Smooth muscle cell of the brain vasculature (primary cell): ENCODE results near the gene CELA3B.
"Not testable (repeated sequence)": the region's sequence is repeated elsewhere in the genome, so short reads cannot be mapped to it uniquely, and the experiment has no call there.

Source experiments
- DNase-seq: peaks from one replicate; pipeline ENCODE4 v3.0.0-alpha.2; 2012; ENCODE audit warnings: low read depth, low spot score

The CELA3B gene

DNA sequence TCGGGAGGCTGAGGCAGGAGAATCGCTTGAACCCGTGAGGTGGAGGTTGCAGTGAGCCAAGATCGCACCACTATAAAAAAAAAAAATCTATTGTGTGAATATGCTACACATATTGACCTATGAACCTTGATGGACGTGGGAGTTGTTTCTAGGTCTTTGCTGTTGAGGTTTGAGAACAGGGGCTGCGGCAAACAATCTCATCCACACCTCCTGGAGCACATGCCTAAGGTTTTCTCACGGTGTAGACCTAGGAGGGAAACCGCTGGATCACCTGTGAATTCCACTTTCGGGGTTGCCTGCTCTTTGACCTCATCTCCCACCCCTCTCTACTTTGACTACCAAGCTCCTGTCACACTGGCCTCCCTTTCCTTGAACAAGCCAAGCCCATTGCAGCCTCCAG is 1.5 kb upstream of the CELA3B start:
- not testable (repeated sequence) for DNase-seq

GRCh38 chr1:21978209-21978608 is 1.4 kb downstream of the CELA3B start:
- DNase-seq: not testable (repeated sequence)

DNA sequence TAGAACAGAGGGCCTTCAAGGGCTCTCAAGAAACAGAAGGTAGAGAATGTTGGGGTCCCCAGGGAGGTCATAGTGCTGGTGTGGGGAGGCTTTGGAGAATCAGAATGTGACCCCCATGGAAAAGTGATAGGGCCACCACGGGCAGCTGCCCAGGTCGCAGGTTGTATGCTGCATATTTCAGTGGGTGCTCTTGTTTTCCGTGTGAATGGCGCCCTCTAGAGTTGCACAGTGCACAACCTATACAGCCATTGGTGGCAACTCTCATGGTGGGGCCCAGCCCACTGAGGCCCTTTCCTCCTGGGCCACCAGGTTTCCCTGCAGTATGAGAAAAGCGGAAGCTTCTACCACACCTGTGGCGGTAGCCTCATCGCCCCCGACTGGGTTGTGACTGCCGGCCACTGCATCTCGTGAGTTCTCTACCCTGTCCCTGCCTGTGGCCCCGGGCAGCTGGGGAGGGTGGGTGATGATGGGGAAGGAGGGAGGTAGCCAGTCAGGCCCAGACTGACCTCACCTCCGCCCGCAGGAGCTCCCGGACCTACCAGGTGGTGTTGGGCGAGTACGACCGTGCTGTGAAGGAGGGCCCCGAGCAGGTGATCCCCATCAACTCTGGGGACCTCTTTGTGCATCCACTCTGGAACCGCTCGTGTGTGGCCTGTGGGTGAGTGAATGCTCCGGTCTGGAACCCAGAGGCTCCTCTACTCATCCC is 3.8 kb downstream of the CELA3B start:
- DNase-seq: not testable (repeated sequence)

DNA sequence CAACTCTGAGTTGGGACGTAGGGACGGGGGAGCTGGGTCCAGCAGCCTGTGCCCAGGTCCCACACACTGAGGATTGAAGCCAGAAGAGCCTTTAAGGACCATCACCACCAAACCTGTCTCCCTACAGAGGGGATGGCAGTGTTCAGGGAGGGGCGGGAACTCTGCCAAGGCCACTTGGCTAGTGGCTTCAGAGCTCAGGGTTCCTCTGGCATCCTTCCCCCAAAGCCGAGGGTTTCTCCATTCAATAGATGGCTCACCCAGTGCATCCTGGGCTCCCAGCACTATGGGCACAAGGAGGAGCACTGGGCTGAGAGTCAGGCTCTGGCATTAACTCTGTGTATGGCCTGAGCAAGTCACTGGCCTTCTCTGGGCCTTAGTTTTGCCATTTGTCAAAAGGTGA is 4.4 kb downstream of the CELA3B start:
- not testable (repeated sequence) for DNase-seq

- not testable (repeated sequence) for DNase-seq
These were observed 5.3 kb downstream of the CELA3B start for GRCh38 chr1:21982122-21982521.

DNA sequence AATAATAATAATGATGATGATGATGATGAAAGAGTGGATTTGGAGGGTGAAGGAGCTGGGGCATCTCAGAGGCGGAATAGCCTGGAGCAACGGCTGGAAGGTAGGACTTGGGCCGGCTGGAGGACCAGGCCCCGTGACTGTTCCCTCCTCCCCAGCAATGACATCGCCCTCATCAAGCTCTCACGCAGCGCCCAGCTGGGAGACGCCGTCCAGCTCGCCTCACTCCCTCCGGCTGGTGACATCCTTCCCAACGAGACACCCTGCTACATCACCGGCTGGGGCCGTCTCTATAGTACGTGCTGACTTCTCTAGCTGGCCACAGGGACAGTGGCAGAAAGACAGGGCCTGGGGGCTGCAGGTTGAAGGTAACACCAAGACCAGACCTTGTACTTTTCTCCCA is 6.7 kb downstream of the CELA3B start:
- not testable (repeated sequence) for DNase-seq

DNA sequence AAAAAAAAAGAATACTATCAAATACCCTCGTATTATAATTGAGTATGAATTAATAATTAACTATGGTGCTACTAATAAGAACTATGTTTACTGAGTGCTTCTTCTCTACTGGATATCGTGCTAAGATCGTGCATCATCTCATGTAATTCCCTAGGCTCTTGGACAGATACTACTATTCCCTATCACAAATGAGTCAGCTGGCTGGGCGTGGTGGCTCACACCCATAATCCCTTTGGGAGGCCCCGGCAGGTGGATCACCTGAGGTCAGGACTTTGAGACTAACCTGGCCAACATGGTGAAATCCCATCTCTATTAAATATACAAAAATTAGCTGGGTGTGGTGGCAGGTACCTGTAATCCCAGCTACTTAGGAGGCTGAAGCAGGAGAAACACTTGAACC is 9.1 kb downstream of the CELA3B start:
- DNase-seq: not testable (repeated sequence)

DNA sequence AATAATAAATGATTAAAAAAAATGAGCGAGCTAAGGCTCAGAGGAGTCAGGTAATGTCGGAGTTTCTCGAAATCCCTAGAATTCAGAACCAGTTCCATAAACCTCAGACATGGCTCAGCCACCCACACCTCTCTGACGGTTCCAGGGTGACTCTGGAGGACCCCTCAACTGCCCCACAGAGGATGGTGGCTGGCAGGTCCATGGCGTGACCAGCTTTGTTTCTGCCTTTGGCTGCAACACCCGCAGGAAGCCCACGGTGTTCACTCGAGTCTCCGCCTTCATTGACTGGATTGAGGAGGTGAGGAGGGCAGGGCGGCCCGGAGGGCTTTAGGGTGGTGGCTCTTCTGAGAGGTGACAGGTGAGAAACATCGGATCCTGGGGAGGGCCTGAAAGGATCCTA is 9.6 kb downstream of the CELA3B start:
- DNase-seq: not testable (repeated sequence)

GRCh38 chr1:21989672-21990393 is 13.0 kb downstream of the CELA3B start:
- not testable (repeated sequence) for DNase-seq

DNA sequence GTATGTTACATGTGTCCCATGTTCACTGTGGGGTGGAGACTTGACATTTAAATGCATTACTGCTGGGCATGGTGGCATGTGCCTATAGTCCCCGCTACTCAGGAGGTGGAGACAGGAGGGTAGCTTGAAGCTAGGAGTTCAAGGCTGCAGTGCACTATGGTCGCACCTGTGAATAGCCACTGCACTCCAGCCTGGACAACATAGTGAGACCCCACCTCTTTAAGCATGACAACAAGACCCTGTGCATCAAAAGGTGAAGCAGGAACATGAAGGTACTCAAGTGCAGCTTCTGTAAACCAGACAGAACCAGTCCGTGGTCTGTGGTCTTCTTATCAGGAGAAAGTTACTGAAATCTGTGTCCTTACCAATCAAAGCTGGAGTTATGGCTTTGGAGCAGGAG is 15.4 kb downstream of the CELA3B start:
- DNase-seq: not testable (repeated sequence)

DNA sequence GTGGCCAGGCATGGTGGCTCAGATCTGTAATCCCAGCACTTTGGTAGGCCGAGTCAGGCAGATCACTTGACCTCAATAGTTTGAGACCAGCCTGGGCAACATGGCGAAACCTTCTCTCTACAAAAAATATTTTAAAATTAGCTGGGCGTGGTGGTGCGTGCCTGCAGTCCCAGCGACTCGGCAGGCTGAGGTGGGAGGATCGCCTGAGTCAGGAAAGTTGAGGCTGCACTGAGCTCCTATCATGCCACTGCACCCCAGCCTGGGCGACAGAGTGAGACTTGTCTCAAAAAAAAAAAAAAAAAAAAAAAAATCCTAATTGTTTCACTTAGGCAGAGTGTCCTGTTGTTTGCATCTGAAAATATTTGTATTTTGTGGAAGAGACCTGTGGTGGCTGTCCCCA is 17.9 kb downstream of the CELA3B start:
- not testable (repeated sequence) for DNase-seq

DNA sequence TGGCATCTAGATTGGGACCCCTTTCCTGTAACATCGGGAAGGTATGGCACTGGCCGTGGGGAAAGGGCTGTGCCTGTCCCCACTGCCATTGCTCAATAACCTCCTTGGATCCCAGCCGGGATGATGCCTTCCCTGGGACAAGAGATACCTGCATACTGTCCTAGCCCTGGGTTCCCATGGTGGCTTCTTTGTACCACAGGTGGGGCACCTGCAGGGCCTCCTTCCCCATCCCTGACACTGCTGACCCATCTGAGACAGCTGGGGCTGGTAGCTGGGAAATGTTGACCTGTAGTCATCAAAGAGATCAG is 19.8 kb downstream of the CELA3B start:
- DNase-seq: not testable (repeated sequence)

- DNase-seq: not testable (repeated sequence)
These were observed 21.2 kb downstream of the CELA3B start for GRCh38 chr1:21997891-21998623.

DNA sequence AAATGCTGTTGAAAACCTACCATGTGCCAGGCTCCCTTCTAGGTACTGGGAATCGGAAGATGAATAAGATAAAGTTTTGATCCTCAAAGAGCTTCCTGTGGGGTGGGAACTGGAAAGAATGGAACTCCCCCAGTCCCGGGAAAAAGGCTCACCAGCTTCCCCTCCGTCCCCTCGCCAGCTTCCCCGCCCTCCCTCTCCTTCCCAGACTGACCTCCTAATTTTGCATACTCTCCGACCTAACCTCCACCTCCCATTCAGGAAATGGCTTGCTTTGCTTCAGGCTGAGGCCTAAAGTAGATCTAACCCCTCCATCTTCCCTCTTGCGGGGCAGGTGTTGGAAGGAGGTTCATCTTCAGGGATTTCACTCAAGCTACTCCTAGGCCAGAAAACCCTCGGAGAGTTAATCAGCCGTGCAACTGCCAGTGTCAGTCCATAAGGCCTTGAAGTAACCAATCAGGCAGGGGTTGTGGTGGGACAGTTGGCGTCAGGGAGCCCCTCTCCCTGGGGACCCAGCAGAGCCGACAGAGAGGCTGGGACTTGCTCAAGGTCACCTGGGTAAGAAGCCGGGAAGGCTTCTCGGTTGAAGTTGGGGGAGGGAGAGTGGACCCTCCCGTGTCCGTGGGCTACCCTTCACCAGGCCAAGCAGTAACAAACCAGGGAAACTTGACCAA is 21.9 kb downstream of the CELA3B start:
- DNase-seq: not testable (repeated sequence)

DNA sequence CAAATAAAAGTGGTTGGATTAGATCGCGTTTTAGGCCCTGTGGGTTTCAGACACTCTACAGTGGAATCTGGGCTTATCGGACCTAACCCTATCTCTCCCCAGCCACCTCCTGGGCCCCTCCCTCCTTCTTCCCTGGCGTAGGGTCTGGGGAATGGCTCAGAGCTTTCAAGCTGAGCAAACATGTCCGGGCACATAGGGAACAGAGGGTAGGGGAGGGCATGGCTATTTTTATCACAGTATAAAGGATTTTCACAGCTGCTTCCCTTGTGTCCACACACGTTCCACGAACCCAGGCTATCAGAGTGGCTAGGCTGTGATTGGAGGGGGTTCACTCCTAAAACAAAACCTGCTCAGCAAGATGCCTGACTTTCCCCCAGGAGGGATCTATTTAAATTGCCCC is 22.8 kb downstream of the CELA3B start:
- not testable (repeated sequence) for DNase-seq

GRCh38 chr1:22001409-22001808 is 24.6 kb downstream of the CELA3B start, which contains the start of gene CELA3A:
Gene CELA3A, plus strand, starts transcription at chr1:22001657. Its CDS starts 18 bp downstream, at chr1:22001675.
- no peak for DNase-seq

DNA sequence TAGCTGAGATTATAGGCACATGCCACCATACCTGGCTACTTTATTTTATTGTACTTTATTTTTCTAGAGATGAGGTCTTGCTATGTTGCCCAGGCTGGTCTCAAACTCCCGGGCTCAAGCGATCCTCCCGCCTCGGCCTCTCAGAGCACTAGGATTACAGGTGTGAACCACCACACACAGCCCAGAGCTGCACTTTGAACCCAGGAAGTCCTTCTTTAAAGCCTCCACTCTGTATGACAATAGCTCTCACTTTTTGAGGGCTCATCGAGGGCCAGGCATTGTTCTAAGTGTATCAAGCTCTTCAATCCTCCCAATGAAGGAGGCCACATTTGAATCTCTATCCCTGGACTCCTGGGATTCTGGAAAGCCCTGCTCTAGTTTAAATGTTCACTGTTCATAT is 25.6 kb downstream of the CELA3B start:
- DNase-seq: not testable (repeated sequence)

DNA sequence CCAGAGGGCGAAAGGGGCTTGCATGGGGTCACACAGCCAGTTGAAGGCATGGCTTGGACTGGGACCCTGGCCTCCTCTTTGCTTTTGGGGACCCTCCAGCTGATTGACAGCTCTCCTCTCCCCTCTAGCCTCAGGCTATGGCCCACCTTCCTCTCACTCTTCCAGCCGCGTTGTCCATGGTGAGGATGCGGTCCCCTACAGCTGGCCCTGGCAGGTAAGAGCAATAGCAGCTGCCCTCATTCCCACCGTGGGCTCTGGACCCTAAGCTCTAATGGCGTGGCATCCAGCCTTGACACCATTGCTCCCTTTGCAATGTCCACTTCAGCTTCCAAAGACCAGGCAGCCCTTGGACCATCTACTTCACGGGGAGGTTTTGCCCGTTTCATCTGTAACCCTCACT is 26.1 kb downstream of the CELA3B start:
- not testable (repeated sequence) for DNase-seq

- not testable (repeated sequence) for DNase-seq
These were observed 27.1 kb downstream of the CELA3B start for GRCh38 chr1:22003959-22004358.

- DNase-seq: not testable (repeated sequence)
These were observed 28.7 kb downstream of the CELA3B start for GRCh38 chr1:22005261-22006149.

DNA sequence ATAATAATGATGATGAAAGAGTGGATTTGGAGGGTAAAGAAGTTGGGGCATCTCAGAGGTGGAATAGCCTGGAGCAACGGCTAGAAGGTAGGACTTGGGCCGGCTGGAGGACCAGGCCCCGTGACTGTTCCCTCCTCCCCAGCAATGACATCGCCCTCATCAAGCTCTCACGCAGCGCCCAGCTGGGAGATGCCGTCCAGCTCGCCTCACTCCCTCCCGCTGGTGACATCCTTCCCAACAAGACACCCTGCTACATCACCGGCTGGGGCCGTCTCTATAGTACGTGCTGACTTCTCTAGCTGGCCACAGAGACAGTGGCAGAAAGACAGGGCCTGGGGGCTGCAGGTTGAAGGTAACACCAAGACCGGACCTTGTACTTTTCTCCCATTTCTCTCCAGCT is 29.9 kb downstream of the CELA3B start:
- DNase-seq: not testable (repeated sequence)
